NB4 (cell line): Measurements from ENCODE around the gene IFT52.

Experiments used
- DNase-seq: peaks from one replicate; pipeline ENCODE4 v3.0.0; 2010; ENCODE audit warnings: low read depth
- H3K4me3 ChIP-seq: one replicate; pipeline ENCODE4 v1.5.1; 2011; ENCODE audit warnings: mild to moderate bottlenecking, low read depth, low read length, moderate library complexity
- MYC ChIP-seq: IDR thresholded peaks from 2 replicates; pipeline ENCODE4 v1.6.1; 2011; ENCODE audit warnings: low read depth, low read length
- POLR2A ChIP-seq: IDR thresholded peaks from 2 replicates; pipeline ENCODE4 v1.6.1; 2011; ENCODE audit warnings: mild to moderate bottlenecking; ENCODE audit not compliant: insufficient read length; ENCODE audit errors: extremely low read depth
- TF ChIP-seq, protein P1 (sequence below): IDR thresholded peaks from 2 replicates; pipeline ENCODE4 v1.6.1; 2011; ENCODE audit warnings: low read depth, low read length
- TF ChIP-seq, protein P2 (sequence below): IDR thresholded peaks from one replicate; pipeline ENCODE4 v1.5.1; 2012; ENCODE audit warnings: low read depth, low read length

The IFT52 gene

GRCh38 chr20:43658723-43659419, 68.1 kb downstream of the IFT52 start:
- no peak for DNase-seq
- no peak overlapping the region for H3K4me3 ChIP-seq
- TF ChIP-seq MYC (no peak), POLR2A (no peak)
- TF ChIP-seq, protein P1, sequence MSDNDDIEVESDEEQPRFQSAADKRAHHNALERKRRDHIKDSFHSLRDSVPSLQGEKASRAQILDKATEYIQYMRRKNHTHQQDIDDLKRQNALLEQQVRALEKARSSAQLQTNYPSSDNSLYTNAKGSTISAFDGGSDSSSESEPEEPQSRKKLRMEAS = no peak
- TF ChIP-seq, protein P2, sequence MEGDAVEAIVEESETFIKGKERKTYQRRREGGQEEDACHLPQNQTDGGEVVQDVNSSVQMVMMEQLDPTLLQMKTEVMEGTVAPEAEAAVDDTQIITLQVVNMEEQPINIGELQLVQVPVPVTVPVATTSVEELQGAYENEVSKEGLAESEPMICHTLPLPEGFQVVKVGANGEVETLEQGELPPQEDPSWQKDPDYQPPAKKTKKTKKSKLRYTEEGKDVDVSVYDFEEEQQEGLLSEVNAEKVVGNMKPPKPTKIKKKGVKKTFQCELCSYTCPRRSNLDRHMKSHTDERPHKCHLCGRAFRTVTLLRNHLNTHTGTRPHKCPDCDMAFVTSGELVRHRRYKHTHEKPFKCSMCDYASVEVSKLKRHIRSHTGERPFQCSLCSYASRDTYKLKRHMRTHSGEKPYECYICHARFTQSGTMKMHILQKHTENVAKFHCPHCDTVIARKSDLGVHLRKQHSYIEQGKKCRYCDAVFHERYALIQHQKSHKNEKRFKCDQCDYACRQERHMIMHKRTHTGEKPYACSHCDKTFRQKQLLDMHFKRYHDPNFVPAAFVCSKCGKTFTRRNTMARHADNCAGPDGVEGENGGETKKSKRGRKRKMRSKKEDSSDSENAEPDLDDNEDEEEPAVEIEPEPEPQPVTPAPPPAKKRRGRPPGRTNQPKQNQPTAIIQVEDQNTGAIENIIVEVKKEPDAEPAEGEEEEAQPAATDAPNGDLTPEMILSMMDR = no peak

GRCh38 chr20:43662943-43663655, 72.4 kb downstream of the IFT52 start:
- DNase-seq = no peak
- TF ChIP-seq POLR2A (no peak), MYC (no peak)
- TF ChIP-seq, protein P1 = no peak
- H3K4me3 ChIP-seq = no peak overlapping the region

DNA sequence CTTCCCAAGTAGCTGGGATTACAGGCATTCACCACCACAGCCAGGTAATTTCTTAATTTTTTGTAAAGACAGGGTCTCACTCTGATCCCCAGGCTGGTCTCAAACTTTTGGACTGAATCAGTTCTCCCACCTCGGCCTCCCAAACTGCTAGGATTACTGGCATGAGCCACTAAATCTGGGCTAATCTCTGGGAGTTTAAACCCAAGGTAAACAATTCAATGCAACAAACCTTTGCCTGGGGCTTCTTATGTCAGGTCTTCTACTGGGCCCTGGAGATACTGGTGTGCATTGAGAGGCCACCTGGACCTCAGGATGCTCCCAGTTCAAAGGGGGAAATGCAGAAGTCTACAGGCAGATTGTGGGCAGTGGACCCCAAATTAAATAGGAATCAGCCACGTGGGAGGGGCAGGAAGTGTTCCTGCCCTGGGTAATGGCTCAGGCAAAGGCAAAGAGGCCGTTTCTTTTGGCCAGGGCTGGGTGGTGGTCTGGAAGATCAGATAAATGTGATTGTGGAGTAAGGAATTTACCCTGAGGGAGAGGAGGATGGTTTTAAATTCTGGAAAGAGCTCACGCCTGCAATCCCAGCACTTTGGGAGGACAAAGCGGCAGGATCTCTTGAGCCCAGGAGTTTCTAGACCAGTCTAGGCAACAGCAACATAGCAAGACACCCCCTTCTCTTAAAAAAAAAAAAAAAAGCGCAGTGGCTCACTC, 74.9 kb downstream of the IFT52 start:
- no peak overlapping the region for H3K4me3 ChIP-seq
- no peak for DNase-seq
- TF ChIP-seq, protein P2 = no peak
- TF ChIP-seq, protein P1 = no peak
- TF ChIP-seq POLR2A = no peak
- no peak for TF ChIP-seq MYC

- TF ChIP-seq MYC (no peak; the same call in 1 of the 2 replicates), POLR2A (peak; percentile 75)
- TF ChIP-seq, protein P1 = peak; percentile 65
- TF ChIP-seq, protein P2 = no peak
These were observed 75.9 kb downstream of the IFT52 start, which contains the start of gene MYBL2 for GRCh38 chr20:43666376-43667328. MYBL2 (plus strand) TSS chr20:43667114; CDS start chr20:43667284, 170 bp downstream.

DNA sequence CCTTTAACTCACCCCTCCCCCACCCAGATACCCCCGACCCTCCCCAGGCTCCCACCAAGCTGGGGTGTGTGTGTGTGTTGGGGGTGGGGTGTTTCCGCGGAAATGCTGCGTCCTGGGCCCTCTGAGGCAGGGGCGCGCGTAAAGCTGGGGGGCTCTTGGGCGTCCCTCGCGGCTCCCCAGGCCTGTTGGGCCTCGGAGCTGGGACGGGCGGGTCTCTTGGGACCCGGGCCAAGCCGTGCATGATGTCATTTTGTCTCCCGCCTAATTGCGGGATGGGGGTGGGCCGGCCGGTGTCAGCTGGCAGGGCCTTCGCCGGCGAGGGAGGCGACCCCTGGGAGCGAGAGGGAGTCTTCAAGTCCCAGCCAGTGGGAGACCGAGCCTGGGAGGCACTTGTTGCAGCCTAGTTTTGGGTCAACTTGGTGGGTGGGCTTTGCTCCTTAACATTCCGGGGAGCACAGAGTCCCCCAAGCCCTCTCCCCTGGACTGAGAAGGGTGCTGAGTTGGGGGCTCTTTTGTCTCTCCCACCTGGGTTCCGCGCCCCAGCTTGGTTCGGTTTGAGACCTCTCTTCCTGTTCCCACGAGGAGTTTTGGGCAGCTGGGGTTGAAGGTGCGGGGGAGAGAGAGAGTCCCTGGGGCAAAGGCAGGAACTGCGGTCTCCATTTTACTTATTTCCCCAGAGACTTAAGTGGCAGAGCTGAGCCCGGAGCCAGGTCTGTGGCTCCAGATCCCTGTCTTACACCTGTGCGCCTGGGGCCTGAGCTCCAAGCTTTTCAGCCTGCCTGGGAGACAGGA, 76.8 kb downstream of the IFT52 start:
- TF ChIP-seq, protein P2 = no peak
- TF ChIP-seq, protein P1 = peak; percentile 8; the same call in 1 of the 2 replicates
- no peak for TF ChIP-seq POLR2A
- no peak for TF ChIP-seq MYC
- H3K4me3 ChIP-seq = peak overlapping the region; percentile 92
- DNase-seq = peak; percentile 88

More at GRCh38 chr20:43666376-43667328, 75.9 kb downstream of the IFT52 start, which contains the start of gene MYBL2:
- DNase-seq = peak; percentile 86
- peak within 1 kb of the TSS; percentile 92 for H3K4me3 ChIP-seq
